Activated CD8-positive, alpha-beta T cell treated with anti-CD3 and anti-CD28 coated beads for 36 hours (primary cell): ENCODE results near the gene C1orf21. TPM values are rescaled to one million over a fixed set of nuclear protein-coding genes. Genes with fewer than 3 reads are reported as not detected.

Experiments used
- ATAC-seq: fragments of 200-7000 bp; cut with Tn5 transposase; one replicate; pipeline ENCODE4 v1.10.0; 2021; ENCODE audit warnings: mild to moderate bottlenecking, moderate library complexity
- CTCF ChIA-PET: fragments of 350-600 bp; sonication (Branson Sonifier 250); formaldehyde crosslinking; loops from one replicate; lab custom pipeline; 2021; ENCODE audit warnings: antibody characterized with exemption; lab: Charles Lee
- POLR2A ChIA-PET: fragments of 350-600 bp; sonication (Branson Sonifier 250); formaldehyde crosslinking; loops from one replicate; lab custom pipeline; 2021; ENCODE audit warnings: antibody characterized with exemption; lab: Charles Lee
- DNase-seq: peaks from one replicate; pipeline ENCODE4 v3.0.0-alpha.2; 2020
- H3K27ac Mint-ChIP-seq: one replicate; pipeline ENCODE4 v1.8.0; 2021; ENCODE audit warnings: mild to moderate bottlenecking, mixed read lengths
- H3K27me3 Mint-ChIP-seq: one replicate; pipeline ENCODE4 v1.8.0; 2021; ENCODE audit warnings: mixed read lengths
- H3K36me3 Mint-ChIP-seq: one replicate; pipeline ENCODE4 v1.8.0; 2021; ENCODE audit warnings: low read depth, mixed read lengths
- H3K4me1 Mint-ChIP-seq: one replicate; pipeline ENCODE4 v1.8.0; 2021; ENCODE audit warnings: low read depth, mixed read lengths
- H3K4me3 Mint-ChIP-seq: one replicate; pipeline ENCODE4 v1.8.0; 2021; ENCODE audit warnings: mild to moderate bottlenecking, moderate library complexity, mixed read lengths
- H3K9me3 Mint-ChIP-seq: one replicate; pipeline ENCODE4 v1.8.0; 2021; ENCODE audit warnings: mixed read lengths
- intact Hi-C: fragments of 100-400 bp; cut with micrococcal nuclease; formaldehyde crosslinking; loops from one replicate; pipeline ENCODE4 v1.10.0; 2022
- total RNA-seq, 2 experiments: library from RNA; stranded (reverse); gene quantifications; one replicate each; pipeline ENCODE4 v1.2.3, GENCODE V29; 2021
- TF ChIP-seq, protein P1 (sequence below): fragments of 200-600 bp; IDR thresholded peaks from one replicate; pipeline ENCODE4 v1.8.0; 2022; ENCODE audit warnings: antibody characterized with exemption, mild to moderate bottlenecking

Gene C1orf21
- total RNA-seq, 2 experiments from 2014 or later: 3.8 to 4.6 TPM

DNA sequence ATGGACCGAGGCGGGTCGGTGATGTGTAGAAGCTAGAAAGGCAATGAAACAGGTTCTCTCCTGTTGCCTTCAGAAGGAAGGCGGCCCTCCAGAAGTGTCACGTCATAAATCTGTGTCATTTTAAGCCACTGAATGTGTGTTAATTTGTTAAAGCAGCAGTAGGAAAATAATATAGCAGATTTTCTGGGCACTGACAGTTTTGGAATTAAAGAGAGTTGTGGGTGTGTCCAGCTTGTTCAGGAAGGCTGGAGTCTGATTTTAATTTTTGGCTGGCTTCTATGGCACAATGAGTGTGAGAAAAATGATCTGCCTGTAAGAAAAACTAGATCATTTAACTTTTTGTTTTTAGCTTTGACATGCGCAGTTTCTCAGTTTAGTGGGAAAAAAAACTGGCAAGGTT lies 190.5 kb downstream of the C1orf21 start:
- DNase-seq: no peak
- TF ChIP-seq, protein P1, sequence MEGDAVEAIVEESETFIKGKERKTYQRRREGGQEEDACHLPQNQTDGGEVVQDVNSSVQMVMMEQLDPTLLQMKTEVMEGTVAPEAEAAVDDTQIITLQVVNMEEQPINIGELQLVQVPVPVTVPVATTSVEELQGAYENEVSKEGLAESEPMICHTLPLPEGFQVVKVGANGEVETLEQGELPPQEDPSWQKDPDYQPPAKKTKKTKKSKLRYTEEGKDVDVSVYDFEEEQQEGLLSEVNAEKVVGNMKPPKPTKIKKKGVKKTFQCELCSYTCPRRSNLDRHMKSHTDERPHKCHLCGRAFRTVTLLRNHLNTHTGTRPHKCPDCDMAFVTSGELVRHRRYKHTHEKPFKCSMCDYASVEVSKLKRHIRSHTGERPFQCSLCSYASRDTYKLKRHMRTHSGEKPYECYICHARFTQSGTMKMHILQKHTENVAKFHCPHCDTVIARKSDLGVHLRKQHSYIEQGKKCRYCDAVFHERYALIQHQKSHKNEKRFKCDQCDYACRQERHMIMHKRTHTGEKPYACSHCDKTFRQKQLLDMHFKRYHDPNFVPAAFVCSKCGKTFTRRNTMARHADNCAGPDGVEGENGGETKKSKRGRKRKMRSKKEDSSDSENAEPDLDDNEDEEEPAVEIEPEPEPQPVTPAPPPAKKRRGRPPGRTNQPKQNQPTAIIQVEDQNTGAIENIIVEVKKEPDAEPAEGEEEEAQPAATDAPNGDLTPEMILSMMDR: no peak
- Mint-ChIP-seq H3K9me3 (peaks cover 6% of the 10 kb centered on the region), H3K36me3 (peaks cover 2% of the 10 kb centered on the region), H3K27ac (no peak overlapping the region), H3K4me1 (no peaks in the 10 kb centered on the region), H3K4me3 (no peak overlapping the region), H3K27me3 (no peaks in the 10 kb centered on the region)
- ChIA-PET POLR2A (no interaction called here), CTCF (no interaction called here)
- intact Hi-C loops: no loop called here
- no peak for ATAC-seq

- no peak overlapping the region for H3K27ac Mint-ChIP-seq
- no peak overlapping the region for H3K4me3 Mint-ChIP-seq
- intact Hi-C loops: no loop called here
- ATAC-seq: no peak
- H3K27me3 Mint-ChIP-seq: no peaks in the 10 kb centered on the region
- peaks cover 2% of the 10 kb centered on the region for H3K36me3 Mint-ChIP-seq
- no peaks in the 10 kb centered on the region for H3K4me1 Mint-ChIP-seq
- H3K9me3 Mint-ChIP-seq: peaks cover 6% of the 10 kb centered on the region
- CTCF ChIA-PET: no interaction called here
- POLR2A ChIA-PET: interaction anchor here (0.7 kb wide), 1 partner anchor 9 kb away, joined by 4 read pairs; no protein-coding TSS in a partner anchor
- TF ChIP-seq, protein P1: no peak
- DNase-seq: no peak
These were observed 195.6 kb downstream of the C1orf21 start for GRCh38 chr1:184582411-184582810.

DNA sequence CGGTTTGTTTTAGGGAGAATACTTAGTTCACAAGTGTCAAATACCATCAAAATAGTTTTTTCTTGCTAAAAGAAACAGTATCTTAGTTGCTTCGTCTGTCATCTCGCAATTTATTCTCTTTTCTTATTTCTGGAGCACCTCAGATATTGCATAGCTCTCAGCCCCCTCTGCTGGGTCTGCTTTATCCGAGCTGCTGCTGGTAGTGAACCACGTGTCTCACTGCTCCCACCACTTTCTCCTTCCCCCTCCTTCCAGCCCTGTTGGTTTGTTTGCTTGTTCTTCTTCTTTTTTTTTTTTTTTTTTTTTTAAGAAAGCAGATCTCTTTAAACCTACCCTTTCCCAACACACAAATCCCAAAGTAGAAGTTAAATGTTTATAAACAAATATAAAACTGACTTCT lies 197.0 kb downstream of the C1orf21 start:
- POLR2A ChIA-PET: no interaction called here
- DNase-seq: no peak
- Mint-ChIP-seq H3K27me3 (no peaks in the 10 kb centered on the region), H3K36me3 (peaks cover 2% of the 10 kb centered on the region), H3K4me3 (no peak overlapping the region), H3K4me1 (no peaks in the 10 kb centered on the region), H3K9me3 (peaks cover 6% of the 10 kb centered on the region), H3K27ac (no peak overlapping the region)
- no peak for ATAC-seq
- intact Hi-C loops: no loop called here
- CTCF ChIA-PET: no interaction called here
- TF ChIP-seq, protein P1: no peak

DNA sequence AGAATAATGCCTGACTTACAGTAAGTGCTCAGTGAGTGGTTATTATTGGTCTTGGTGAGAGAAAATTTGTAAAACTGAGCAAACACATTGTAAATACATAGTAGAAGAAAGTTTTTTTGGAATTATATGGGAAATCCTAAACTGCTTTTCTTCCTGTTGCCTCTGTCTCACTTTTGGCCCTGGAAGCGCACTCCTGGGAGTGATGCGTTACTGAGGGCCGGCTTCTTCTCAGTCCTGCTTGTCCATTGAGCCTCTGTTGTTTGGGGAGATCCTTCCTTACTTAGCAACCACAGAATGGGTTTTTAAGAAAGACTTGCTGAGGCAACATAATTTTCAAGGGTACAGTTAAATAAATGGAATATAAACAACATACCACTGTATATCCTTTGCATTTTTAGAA lies 201.9 kb downstream of the C1orf21 start:
- DNase-seq (no peak), ATAC-seq (no peak)
- ChIA-PET POLR2A (no interaction called here), CTCF (no interaction called here)
- H3K4me1 Mint-ChIP-seq: no peaks in the 10 kb centered on the region
- no peaks in the 10 kb centered on the region for H3K27me3 Mint-ChIP-seq
- H3K4me3 Mint-ChIP-seq: no peak overlapping the region
- intact Hi-C loops: no loop called here
- TF ChIP-seq, protein P1: no peak
- H3K27ac Mint-ChIP-seq: no peak overlapping the region
- H3K36me3 Mint-ChIP-seq: no peaks in the 10 kb centered on the region
- H3K9me3 Mint-ChIP-seq: no peaks in the 10 kb centered on the region

GRCh38 chr1:184590163-184590750 lies 203.4 kb downstream of the C1orf21 start:
- intact Hi-C loops: no loop called here
- POLR2A ChIA-PET: no interaction called here
- no peak overlapping the region for H3K4me3 Mint-ChIP-seq
- ATAC-seq (no peak), DNase-seq (no peak)
- H3K9me3 Mint-ChIP-seq: no peaks in the 10 kb centered on the region
- no peak overlapping the region for H3K27ac Mint-ChIP-seq
- CTCF ChIA-PET: no interaction called here
- H3K36me3 Mint-ChIP-seq: no peaks in the 10 kb centered on the region
- no peaks in the 10 kb centered on the region for H3K4me1 Mint-ChIP-seq
- no peaks in the 10 kb centered on the region for H3K27me3 Mint-ChIP-seq
- TF ChIP-seq, protein P1: no peak
